Adrenal gland (tissue), 5 donors: ENCODE measurements around the gene ACE.

ENCODE experiments used
- POLR2A ChIP-seq, 2 donors: fragments of 450-650 bp; IDR thresholded peaks; one replicate each; pipeline ENCODE4 v1.6.1; 2017; ENCODE audit warnings: antibody characterized with exemption in 2 of 2, mild to moderate bottlenecking in 2 of 2, moderate library complexity in 1 of 2
- TF ChIP-seq, protein P1 (sequence below), 6 experiments: fragments of 450-650 bp in 4 of 6; fragments of 200-600 bp in 2 of 6; sonication (generic) in 1 of 6; IDR thresholded peaks; 1 replicate in 5 of 6; 2 replicates in 1 of 6; pipeline versions ENCODE4 v1.5.1 to v1.8.0; 2016 to 2021; ENCODE audit warnings: antibody characterized with exemption in 6 of 6, mild to moderate bottlenecking in 2 of 6, moderate library complexity in 1 of 6
- donor health status: DM: no; HTN: no; CAD: no.

DNA sequence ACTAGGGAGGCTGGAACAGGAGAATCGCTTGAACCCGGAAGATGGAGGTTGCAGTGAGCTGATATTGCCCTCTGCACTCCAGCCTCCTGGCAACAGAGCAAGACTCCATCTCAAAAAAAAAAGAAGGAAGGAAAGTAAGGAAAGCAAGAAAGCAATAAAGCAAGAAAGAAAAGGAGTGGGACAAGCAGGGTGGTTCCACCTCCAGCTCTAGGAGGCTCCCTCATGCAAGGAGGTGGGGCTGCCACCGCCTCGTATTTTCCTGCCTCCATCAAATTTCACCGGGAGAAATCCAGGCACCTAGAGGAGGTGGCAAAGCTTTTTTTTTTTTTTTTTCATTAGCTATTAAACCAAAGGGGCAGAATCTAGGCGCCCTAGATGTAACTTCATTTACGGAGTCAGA is 31.8 kb upstream of the ACE start:
- TF ChIP-seq POLR2A (IDR thresholded peaks at IDR 0.05), result no peak
- TF ChIP-seq, protein P1, sequence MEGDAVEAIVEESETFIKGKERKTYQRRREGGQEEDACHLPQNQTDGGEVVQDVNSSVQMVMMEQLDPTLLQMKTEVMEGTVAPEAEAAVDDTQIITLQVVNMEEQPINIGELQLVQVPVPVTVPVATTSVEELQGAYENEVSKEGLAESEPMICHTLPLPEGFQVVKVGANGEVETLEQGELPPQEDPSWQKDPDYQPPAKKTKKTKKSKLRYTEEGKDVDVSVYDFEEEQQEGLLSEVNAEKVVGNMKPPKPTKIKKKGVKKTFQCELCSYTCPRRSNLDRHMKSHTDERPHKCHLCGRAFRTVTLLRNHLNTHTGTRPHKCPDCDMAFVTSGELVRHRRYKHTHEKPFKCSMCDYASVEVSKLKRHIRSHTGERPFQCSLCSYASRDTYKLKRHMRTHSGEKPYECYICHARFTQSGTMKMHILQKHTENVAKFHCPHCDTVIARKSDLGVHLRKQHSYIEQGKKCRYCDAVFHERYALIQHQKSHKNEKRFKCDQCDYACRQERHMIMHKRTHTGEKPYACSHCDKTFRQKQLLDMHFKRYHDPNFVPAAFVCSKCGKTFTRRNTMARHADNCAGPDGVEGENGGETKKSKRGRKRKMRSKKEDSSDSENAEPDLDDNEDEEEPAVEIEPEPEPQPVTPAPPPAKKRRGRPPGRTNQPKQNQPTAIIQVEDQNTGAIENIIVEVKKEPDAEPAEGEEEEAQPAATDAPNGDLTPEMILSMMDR (IDR thresholded peaks at IDR 0.05), result no peak
